ENCODE measurements around the gene CHGA. TPM values are rescaled to one million over a fixed set of nuclear protein-coding genes. Genes with fewer than 3 reads are reported as not detected.

Gene CHGA
- total RNA-seq, 1 experiment from 2014 or later = not detected

DNA sequence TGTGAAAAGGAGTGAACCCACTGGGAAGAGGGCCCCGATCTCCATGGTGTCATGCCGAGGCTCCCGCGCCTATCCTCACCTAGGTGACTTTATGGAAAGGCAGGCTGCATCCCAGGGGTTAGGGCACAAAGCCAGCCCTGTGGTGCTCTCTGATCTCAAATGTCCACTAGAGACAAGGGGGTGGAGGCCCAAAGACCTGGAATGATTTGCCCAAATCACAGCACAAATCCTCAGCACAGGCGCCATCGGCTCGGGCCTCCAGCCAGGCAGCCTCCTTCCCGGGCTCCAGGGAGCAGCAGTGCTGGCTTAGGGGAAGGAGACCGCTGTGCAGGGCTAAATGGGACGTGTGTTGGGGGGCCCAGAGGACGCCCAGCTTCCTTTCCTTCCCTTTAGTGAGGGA lies 17.6 kb downstream of the CHGA start:
- CTCF ChIA-PET = no interaction called here
- peaks cover 2% of the 10 kb centered on the region; the same call in 1 of the 2 replicates for H3K36me3 ChIP-seq (ENCODE audit: low read depth)

GRCh38 chr14:92941531-92941930 lies 18.6 kb downstream of the CHGA start:
- CTCF ChIA-PET = no interaction called here

More for the DNA sequence above, 17.6 kb downstream of the CHGA start:
- Histone ChIP-seq H2AFZ (no peak overlapping the region), H3K27ac (no peak overlapping the region), H3K4me1 (replicated peaks; ENCODE audit: insufficient read depth) (peaks cover 7% of the 10 kb centered on the region), H3K27me3 (ENCODE audit: insufficient read depth, low read depth) (no peaks in the 10 kb centered on the region), H3K79me2 (ENCODE audit: low read depth) (no peaks in the 10 kb centered on the region), H3K9me2 (ENCODE audit: insufficient read depth) (no peaks in the 10 kb centered on the region), H4K20me1 (ENCODE audit: insufficient read depth) (peaks cover 15% of the 10 kb centered on the region; the same call in 1 of the 2 replicates), H3K9me3 (ENCODE audit: insufficient read depth, low read depth) (no peaks in the 10 kb centered on the region), H3F3A (ENCODE audit: insufficient read depth, low read depth) (no peaks in the 10 kb centered on the region), H3K4me2 (no peak overlapping the region), H3K4me3 (no peak overlapping the region)
- BruUV-seq (replicated peaks) = no TSS peak
- POLR2A ChIA-PET (ENCODE audit: unreplicated experiment) = no interaction called here
- no peak for DNase-seq
- intact Hi-C loops (cut with micrococcal nuclease; ENCODE audit: unreplicated experiment) = no loop called here
- no peak for TF ChIP-seq CTCF (conservative IDR thresholded peaks at IDR 0.05)
- TF ChIP-seq EZH2 (IDR thresholded peaks at IDR 0.05; ENCODE audit: low read depth) = no peak

DNA sequence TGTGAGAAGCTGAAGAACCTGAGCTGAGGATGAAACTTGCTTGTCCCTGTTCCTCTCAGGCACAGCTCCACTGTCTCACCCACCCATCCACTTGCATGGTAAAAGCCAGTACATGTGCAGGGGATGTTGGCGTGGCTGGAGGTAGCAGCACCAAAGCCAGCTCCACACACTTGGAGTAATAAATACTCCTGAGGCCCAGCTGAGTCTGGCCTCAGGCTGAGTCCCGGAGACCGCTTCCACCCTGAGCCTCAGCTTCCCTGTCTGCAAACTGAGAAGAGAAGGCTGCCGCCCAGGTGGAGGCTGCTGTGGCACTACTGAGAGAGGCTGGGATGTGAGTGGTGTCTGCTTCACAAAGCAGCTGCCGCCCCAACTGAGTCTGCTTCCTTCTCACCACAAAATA lies 19.2 kb downstream of the CHGA start:
- peaks cover 4% of the 10 kb centered on the region; the same call in 1 of the 2 replicates for H3F3A ChIP-seq (ENCODE audit: insufficient read depth, low read depth)
- CTCF ChIA-PET = no interaction called here
- no peaks in the 10 kb centered on the region for H3K9me3 ChIP-seq (ENCODE audit: insufficient read depth, low read depth)
- no peak overlapping the region for H2AFZ ChIP-seq
- POLR2A ChIA-PET (ENCODE audit: unreplicated experiment) = no interaction called here
- H3K27ac ChIP-seq = no peak overlapping the region
- H3K79me2 ChIP-seq (ENCODE audit: low read depth) = no peaks in the 10 kb centered on the region
- no TSS peak for BruUV-seq (replicated peaks)
- no peaks in the 10 kb centered on the region for H3K9me2 ChIP-seq (ENCODE audit: insufficient read depth)
- peaks cover 19% of the 10 kb centered on the region for H3K4me1 ChIP-seq (replicated peaks; ENCODE audit: insufficient read depth)
- no peak overlapping the region for H3K4me2 ChIP-seq
- H3K27me3 ChIP-seq (ENCODE audit: insufficient read depth, low read depth) = no peaks in the 10 kb centered on the region
- H3K4me3 ChIP-seq = no peak overlapping the region
- H4K20me1 ChIP-seq (ENCODE audit: insufficient read depth) = peaks cover 19% of the 10 kb centered on the region; the same call in 1 of the 2 replicates
- no peak for TF ChIP-seq EZH2 (IDR thresholded peaks at IDR 0.05; ENCODE audit: low read depth)
- no peak for TF ChIP-seq CTCF (conservative IDR thresholded peaks at IDR 0.05)
- intact Hi-C loops (cut with micrococcal nuclease; ENCODE audit: unreplicated experiment) = no loop called here
- no peak for DNase-seq
- peaks cover 2% of the 10 kb centered on the region for H3K36me3 ChIP-seq (ENCODE audit: low read depth)

More at GRCh38 chr14:92941531-92941930, 18.6 kb downstream of the CHGA start:
- Histone ChIP-seq H3K36me3 (ENCODE audit: low read depth) (peaks cover 2% of the 10 kb centered on the region), H3K27ac (no peak overlapping the region), H2AFZ (no peak overlapping the region), H3K4me1 (replicated peaks; ENCODE audit: insufficient read depth) (peaks cover 13% of the 10 kb centered on the region), H3K79me2 (ENCODE audit: low read depth) (no peaks in the 10 kb centered on the region), H3K27me3 (ENCODE audit: insufficient read depth, low read depth) (no peaks in the 10 kb centered on the region), H3K4me3 (no peak overlapping the region), H3F3A (ENCODE audit: insufficient read depth, low read depth) (peaks cover under 1% of the 10 kb centered on the region; the same call in 1 of the 2 replicates), H3K9me3 (ENCODE audit: insufficient read depth, low read depth) (no peaks in the 10 kb centered on the region), H3K4me2 (no peak overlapping the region), H4K20me1 (ENCODE audit: insufficient read depth) (peaks cover 21% of the 10 kb centered on the region; the same call in 1 of the 2 replicates), H3K9me2 (ENCODE audit: insufficient read depth) (no peaks in the 10 kb centered on the region)
- no TSS peak for BruUV-seq (replicated peaks)
- POLR2A ChIA-PET (ENCODE audit: unreplicated experiment) = no interaction called here
- TF ChIP-seq CTCF (conservative IDR thresholded peaks at IDR 0.05) = no peak
- TF ChIP-seq EZH2 (IDR thresholded peaks at IDR 0.05; ENCODE audit: low read depth) = no peak
- intact Hi-C loops (cut with micrococcal nuclease; ENCODE audit: unreplicated experiment) = no loop called here
- DNase-seq = no peak

Measured in PC-9 (cell line).